IPS-NIHi7 (cell line): Measurements from ENCODE around the gene ADAMTS10.
"Not testable (repeated sequence)": the region's sequence is repeated elsewhere in the genome, so short reads cannot be mapped to it uniquely, and the experiment has no call there.

Source experiments
- DNase-seq: peaks from one replicate; pipeline ENCODE4 v3.0.0; 2012; ENCODE audit warnings: mixed read lengths; ENCODE audit errors: extremely low spot score

Gene ADAMTS10

GRCh38 chr19:8561075-8561764, 49.3 kb downstream of the ADAMTS10 start:
- DNase-seq, result peak; percentile 67

GRCh38 chr19:8558325-8558724, 52.2 kb downstream of the ADAMTS10 start:
- no peak for DNase-seq

GRCh38 chr19:8557642-8558238, 52.8 kb downstream of the ADAMTS10 start:
- no peak for DNase-seq

- DNase-seq, result not testable (repeated sequence)
Measured at GRCh38 chr19:8553729-8554128, 56.8 kb downstream of the ADAMTS10 start.

- peak; percentile 90 for DNase-seq
Measured at GRCh38 chr19:8552810-8553209, 57.7 kb downstream of the ADAMTS10 start.

GRCh38 chr19:8550070-8550469, 60.4 kb downstream of the ADAMTS10 start:
- DNase-seq, result no peak

- no peak for DNase-seq
Measured at GRCh38 chr19:8545743-8546142, 64.8 kb downstream of the ADAMTS10 start.

GRCh38 chr19:8544168-8544567, 66.3 kb downstream of the ADAMTS10 start:
- DNase-seq, result no peak

GRCh38 chr19:8539621-8540149, 70.8 kb downstream of the ADAMTS10 start:
- DNase-seq, result no peak

GRCh38 chr19:8537099-8537498, 73.4 kb downstream of the ADAMTS10 start:
- DNase-seq, result no peak

- no peak for DNase-seq
Measured at GRCh38 chr19:8536282-8536681, 74.2 kb downstream of the ADAMTS10 start.

- DNase-seq, result no peak
Measured at GRCh38 chr19:8532225-8532624, 78.3 kb downstream of the ADAMTS10 start.

- no peak for DNase-seq
Measured at GRCh38 chr19:8531470-8531869, 79.0 kb downstream of the ADAMTS10 start.
